GM18517 (cell line): ENCODE measurements around the gene IL1F10.

Experiments used
- ATAC-seq: cut with Tn5 transposase; IDR thresholded peaks from one replicate; pipeline ENCODE4 v1.9.1; 2021; ENCODE audit warnings: mild to moderate bottlenecking, moderate library complexity; ENCODE audit not compliant: unreplicated experiment

Gene IL1F10

DNA sequence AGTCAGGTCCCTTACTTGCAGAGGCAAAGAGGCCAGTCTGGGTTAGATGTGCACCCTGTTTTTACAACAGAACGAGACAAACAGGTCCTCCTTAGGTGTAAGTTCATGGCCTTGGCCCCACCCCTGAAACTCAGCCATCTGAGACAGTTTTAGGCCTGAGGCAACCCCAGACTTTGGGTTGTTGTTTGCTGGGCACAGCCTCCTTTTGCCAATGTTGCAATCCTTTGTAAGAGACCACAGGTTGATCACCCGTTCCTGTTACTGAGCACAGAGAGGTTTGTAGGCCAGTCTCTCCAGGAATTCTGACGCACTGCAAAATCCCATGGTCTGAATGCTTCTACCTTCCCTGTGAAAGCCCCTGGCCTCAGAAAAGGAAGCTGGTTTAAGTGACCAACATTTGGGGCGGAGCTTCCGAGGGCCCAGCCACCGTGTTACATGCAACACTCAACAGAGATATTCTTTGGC, 44.1 kb downstream of the IL1F10 start:
- ATAC-seq = no peak

DNA sequence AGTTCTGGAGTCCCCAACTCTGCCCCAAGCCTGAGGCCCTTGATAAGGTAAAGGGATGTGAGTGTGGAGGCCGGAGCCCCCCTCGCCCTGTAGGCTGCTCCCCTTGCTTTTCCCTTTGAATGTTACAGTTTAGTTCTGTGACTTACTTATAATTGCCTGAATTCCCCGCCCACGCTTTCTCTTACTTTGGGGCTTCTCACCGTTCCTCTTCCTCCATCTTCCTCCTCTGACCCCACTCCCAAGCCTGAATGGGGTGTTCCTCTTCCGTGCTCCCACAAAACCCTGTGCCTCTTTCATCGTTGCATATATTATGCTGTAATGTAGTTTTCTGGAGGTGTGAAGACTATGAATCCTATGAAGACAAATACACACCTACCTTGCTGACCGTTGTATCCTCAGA, 44.7 kb downstream of the IL1F10 start:
- no peak for ATAC-seq

DNA sequence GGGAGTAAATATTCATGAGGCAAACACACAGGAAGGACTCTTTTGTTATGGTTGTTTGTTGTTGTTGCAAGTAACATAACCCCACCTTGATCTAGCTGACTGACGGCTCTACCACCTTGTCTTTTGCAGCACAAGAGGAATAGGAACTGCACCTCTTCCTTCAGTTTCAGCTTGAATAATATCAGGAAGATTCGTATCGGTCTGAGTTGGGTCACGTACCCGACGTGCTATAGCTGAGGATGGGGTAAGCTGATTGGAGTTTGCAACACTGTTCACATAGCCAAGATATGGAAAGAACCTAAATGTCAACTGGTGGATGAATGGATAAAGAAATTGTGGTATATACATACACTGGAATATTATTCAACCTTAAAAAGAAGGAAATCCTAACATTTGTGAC, 45.1 kb downstream of the IL1F10 start:
- ATAC-seq = no peak

DNA sequence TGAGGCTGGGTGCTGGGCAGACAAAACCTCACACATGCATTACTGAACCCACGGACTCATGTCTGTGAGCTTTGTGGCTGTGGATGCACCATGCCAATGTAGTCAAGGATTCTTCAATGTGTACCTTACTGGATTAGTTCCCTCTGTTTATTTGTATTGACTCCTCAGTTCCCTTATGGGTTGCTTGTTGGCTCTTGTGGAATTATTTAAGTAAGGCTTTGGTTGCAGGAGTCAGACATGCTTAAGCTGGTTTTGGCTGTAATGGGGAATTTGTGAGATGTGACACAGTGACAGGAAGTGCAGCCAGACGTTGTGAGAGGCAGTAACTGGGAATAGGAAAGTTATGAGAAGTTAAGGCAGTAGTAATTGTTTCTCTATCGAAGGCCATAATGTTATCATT, 46.0 kb downstream of the IL1F10 start:
- no peak for ATAC-seq

DNA sequence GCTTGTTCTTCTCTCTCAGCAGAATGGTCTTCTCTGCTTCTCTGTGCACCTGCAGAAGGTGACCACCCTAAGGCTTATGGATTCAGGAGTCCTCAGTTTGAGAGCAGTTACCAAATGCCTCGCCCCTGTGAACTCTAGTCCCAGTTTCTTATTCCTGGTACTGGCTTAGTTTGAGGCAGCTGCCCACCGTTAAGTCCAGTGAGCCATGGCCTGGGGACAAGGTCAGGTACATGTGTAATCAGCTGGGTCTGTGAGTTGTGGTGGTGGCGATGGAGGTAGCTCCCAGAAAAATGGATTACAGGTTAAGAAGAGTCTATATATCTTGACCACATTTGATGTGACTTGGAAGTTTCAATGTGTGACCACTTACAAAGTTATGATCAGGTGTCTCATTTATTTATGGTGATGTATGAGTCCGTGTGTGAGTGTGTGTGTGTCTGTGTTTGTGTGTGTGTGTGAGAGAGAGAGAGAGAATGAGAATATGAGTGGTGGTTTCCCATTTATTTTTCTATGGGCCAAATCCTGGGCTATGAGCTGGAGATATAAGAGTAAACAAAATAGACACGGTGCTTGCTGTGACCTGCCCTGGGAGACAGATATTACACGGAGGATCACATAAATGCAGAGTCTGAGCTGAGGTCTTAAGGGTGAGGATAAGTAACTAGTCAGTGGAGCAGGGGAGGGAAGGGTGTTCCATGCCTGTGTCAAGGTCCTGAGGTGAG, 46.6 kb downstream of the IL1F10 start:
- ATAC-seq = no peak

DNA sequence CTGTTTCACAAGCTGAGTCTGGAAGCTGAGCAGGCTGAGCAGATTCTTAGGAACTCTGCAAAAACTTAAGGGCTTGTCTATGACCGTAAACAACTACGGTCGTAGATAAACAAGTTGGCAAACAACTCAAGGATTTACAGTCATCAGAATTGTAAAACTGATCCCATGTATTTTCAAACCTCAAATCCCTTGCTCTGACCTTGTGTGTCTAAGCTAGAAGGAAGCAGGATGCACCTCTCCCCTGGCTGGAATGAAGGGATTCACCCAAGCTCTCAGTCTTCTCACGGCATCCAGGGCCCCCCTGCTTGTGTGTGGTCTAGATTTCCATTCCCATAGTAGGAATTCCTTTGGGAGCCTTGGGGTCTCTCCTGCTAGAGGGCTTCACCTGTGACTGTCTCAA, 47.2 kb downstream of the IL1F10 start:
- ATAC-seq = no peak

DNA sequence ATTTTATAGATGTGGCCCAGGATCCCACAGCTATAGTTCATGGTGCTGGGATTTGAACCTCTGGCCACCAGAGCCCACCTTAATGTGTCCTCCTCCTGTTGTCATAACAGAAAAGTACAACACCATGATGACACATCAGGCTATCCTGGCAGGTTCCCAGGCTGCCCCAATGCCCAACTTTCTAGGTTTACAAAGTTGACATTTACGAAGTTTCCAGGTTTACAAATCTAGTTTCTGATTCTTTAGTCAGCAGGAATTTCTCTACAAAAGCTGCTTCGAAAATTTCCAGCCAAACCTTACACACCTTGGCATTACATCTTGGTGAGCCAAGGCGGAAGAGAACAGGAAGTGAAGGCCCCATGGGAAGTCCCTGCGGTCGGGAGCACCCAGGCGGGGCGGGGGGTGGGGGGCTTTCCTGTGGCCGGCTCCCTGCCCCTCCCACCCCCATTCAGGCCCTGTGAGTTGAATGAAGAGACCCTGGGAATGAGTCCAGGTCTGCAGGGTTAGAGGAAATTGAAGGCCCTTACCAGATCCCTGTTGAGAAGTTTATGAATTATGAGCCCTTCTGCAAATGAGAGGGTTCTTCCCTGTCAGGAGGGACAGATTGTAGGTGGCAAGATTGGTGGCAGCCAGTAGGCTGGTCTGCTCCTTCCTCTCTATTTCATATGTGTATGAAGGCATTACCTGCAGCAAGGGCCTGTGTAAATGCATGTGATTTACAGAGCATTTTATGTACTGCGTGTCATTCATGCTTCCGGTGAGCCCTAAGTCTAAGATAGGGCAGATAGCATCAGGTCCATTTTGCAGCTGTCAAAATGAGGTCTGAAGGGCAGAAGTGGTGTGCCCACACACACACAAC, 48.6 kb downstream of the IL1F10 start:
- ATAC-seq = no peak

DNA sequence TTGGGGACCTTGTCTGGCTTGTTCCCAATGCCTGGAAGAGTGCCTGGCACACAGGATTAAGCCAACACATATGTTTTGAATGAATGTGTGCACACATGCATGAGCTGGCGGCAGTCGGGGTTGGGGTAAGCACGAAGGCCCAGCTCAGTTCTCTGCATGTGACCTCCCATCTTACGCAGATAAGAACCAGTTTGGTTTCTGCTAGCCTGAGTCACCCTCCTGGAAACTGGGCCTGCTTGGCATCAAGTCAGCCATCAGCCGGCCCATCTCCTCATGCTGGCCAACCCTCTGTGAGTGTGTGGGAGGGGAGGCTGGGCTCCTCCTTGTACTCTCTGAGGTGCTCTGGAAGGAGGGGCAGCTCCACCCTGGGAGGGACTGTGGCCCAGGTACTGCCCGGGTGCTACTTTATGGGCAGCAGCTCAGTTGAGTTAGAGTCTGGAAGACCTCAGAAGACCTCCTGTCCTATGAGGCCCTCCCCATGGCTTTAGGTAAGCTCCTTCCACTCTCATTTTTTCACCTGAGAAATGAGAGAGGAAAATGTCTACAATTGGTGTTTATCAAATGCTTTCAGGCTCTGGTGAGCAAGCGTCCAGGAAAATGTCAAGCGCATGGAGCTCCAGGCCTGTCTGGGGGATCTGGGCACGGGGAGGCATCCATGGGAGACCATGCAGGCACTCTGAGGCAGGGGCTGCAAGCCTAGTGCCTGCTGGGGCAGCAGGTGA, 49.9 kb downstream of the IL1F10 start:
- no peak for ATAC-seq

DNA sequence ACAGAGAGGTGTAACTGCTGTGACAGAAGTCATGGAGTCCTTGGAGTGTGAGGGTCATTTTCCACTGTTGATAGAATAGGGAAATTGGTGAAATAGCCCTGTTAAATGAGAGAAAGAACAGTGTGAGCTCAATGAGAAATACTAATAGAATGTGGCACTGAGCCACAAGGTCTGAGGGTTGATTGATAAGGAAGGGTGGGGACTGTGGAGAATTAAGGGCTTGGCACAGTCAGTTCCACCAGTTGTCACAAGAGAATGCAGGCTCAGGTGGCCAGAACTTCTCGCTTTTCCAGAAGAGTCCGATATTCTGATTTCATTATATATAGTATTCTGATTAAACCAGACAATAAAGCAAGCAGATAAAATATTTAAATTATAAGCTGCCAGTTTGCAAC, 50.5 kb downstream of the IL1F10 start:
- ATAC-seq = no peak

DNA sequence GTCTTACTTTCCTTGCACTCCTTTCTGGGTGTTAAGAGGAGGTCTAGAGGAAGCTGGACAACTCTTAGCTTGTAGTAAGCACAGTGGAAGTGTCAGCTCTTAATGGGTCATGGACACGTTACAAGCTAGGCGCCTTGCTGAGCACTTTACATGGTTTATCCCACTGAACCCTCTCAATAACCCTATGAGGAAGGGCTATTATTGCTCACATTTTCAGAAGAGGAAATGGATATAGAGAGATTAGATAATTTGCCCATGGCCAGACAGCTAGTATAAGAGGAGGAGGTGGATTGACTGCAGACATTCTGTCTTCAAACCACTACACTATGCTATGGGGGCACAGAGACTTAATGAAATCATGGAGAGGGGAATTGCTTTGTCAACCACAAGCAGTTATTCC, 51.3 kb downstream of the IL1F10 start:
- ATAC-seq = no peak

DNA sequence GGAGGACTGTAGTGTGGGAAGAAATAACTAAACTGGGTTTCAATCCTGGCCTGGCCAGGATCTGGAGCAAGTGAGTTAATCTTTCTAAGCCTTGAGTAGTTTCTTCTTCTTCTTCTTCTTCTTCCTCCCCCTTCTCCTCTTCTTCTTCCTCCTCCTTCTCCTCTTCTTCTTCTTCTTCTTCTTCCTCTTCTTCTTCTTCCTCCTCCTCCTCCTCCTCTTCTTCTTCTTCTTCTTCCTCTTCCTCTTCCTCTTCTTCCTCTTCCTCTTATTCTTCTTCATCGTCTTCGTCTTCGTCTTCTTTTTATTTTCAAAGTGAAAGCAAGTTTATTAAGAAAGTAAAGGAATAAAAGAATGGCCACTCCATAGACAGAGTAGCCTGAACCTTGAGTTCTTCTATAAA, 53.1 kb downstream of the IL1F10 start:
- ATAC-seq = no peak

DNA sequence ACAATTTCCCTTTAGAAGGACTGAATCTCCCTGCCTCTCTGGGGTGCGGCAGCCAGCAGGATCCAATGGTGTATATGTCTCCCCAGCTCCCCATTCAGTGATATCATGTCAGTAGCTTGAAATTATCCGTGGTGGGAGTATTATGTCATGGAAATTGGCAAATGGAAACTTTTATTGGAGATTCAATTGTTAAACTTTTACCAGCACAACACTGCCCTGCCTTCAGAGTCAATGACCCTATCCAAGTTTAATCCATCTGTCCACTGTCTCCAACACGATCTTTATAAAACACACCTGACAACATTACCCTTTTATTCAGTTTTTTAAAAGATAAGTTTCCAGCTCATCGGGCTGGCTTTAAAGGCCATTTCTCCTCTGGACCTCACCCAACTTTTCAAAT, 54.6 kb downstream of the IL1F10 start:
- no peak for ATAC-seq

DNA sequence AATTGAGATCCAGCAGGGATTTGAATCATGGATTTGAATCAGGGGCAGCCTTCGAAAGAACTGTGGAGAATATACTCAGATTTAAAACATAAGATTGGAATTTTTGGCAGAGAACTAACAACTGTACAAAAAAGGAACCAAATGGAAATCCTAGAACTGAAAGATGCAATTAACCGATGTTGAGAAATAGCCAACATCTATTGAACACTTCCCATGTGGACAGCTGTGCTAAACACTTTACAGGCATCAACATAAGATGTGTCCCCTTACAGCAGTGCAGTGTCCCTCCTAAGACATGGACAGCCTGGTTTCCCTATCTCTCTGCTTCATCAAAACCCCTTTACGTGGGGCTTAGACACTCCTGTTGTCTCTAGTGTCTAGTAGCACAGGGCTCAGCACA, 56.0 kb downstream of the IL1F10 start:
- no peak for ATAC-seq

DNA sequence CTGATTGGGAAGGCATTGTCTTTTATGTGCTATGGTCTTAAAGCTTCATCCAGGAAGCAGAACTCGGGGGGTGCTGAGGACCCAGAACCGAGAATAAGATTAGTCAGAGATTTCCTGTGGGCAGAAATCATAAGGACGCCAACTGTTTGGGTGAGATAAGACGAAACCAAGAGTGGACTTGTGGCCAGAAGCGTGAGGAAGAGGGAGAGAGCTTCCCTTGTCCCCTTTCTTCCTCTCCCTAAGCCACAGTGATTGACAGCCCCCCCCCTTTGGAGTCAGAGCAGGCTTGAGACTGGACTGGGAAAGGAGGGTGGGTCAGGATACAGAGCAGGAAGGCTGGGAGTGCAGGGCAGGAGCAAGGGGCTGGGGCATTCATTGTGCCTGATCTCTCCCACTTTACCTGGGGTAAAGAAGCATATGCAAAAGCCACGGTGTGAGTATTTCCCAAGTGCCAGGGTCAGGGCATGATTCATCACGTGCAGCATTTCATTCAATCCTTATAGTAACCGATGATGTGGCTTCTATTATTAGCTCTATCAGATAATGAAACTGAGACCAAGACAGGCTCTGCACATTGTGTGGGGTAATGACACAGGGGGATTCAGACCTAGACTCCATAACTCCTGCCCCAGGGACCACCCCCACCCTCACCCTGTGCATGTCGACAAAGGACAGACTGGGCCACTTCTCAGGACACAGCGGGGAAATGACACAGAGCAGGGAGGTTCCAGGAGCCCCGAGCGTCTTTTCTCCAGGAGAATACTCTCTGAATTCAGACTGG, 56.6 kb downstream of the IL1F10 start:
- no peak for ATAC-seq
